ENCODE measurements around the gene TRPM5. TPM values are rescaled to one million over a fixed set of nuclear protein-coding genes. Genes with fewer than 3 reads are reported as not detected.

The TRPM5 gene
- total and polyA plus RNA-seq, 2 of the 4 experiments (the other 2 are of a cell fraction): not detected

- Histone ChIP-seq H3K36me3 (ENCODE audit: control insufficient read depth, insufficient read depth, low read length) (no peaks in the 10 kb centered on the region), H3K9me1 (ENCODE audit: insufficient read depth, low read length) (no peaks in the 10 kb centered on the region), H2AK5ac (ENCODE audit: low read depth, low read length) (no peak overlapping the region), H3K18ac (ENCODE audit: low read depth, low read length) (no peak overlapping the region), H3K4me2 (ENCODE audit: low read depth, low read length) (no peak overlapping the region), H3K9ac (ENCODE audit: low read depth, low read length) (no peak overlapping the region), H3K4ac (ENCODE audit: low read depth, low read length) (no peak overlapping the region), H2BK120ac (ENCODE audit: low read depth, low read length) (no peak overlapping the region), H4K8ac (ENCODE audit: low read depth in 2 of 2, low read length in 2 of 2) (no peak overlapping the region), H3K79me1 (ENCODE audit: low read depth in 1 of 2, low read length in 2 of 2) (no peaks in the 10 kb centered on the region), H3K9me3 (ENCODE audit: control insufficient read depth, insufficient read depth, low read length) (no peaks in the 10 kb centered on the region), H3K4me1 (ENCODE audit: control insufficient read depth, insufficient read depth, low read length) (no peaks in the 10 kb centered on the region), H4K5ac (ENCODE audit: low read depth, low read length) (no peak overlapping the region), H4K91ac (ENCODE audit: insufficient read depth, low read depth, low read length) (no peak overlapping the region), H2BK5ac (ENCODE audit: low read depth, low read length, poor library complexity, severe bottlenecking) (no peak overlapping the region), H3K14ac (replicated peaks; ENCODE audit: low read depth, low read length) (no peak overlapping the region), H3K27ac (ENCODE audit: insufficient read depth, low read length) (no peak overlapping the region), H2AFZ (replicated peaks; ENCODE audit: low read length, poor library complexity) (no peak overlapping the region), H3K56ac (ENCODE audit: extremely low read depth, insufficient read depth, low read length) (no peak overlapping the region), H2AK9ac (replicated peaks; ENCODE audit: low read depth, low read length, poor library complexity) (no peak overlapping the region), H3K23ac (ENCODE audit: low read depth, low read length) (no peak overlapping the region), H4K20me1 (ENCODE audit: insufficient read depth, low read length) (no peaks in the 10 kb centered on the region), H3K27me3 (ENCODE audit: control insufficient read depth, insufficient read depth, low read length) (peaks cover 19% of the 10 kb centered on the region), H2BK20ac (ENCODE audit: low read depth, low read length) (no peak overlapping the region), H3K4me3 (ENCODE audit: insufficient read depth, low read depth, low read length) (no peak overlapping the region), H2BK15ac (ENCODE audit: low read depth, low read length) (no peak overlapping the region)
- no TSS peak for BruUV-seq (replicated peaks)
- TF ChIP-seq CHD1 (IDR thresholded peaks at IDR 0.05; ENCODE audit: low read depth, low read length) (no peak), SMC3 (IDR thresholded peaks at IDR 0.05; ENCODE audit: low read depth, low read length) (no peak), POLR2A (IDR thresholded peaks at IDR 0.05; ENCODE audit: low read depth, low read length) (no peak), MAZ (IDR thresholded peaks at IDR 0.05; ENCODE audit: borderline replicate concordance, low read depth, low read length) (no peak), NFE2L2 (IDR thresholded peaks at IDR 0.05; ENCODE audit: low read depth, low read length) (no peak), RCOR1 (IDR thresholded peaks at IDR 0.05; ENCODE audit: insufficient replicate concordance, low read length) (no peak), CEBPB (IDR thresholded peaks at IDR 0.05; ENCODE audit: low read depth, low read length) (no peak), RAD21 (IDR thresholded peaks at IDR 0.05; ENCODE audit: low read length) (no peak), ELK1 (IDR thresholded peaks at IDR 0.05; ENCODE audit: borderline replicate concordance, low read depth, low read length) (no peak), MAFK (IDR thresholded peaks at IDR 0.05; ENCODE audit: low read depth, low read length) (no peak), MXI1 (IDR thresholded peaks at IDR 0.05; ENCODE audit: borderline replicate concordance, low read depth, low read length) (no peak), FOS (IDR thresholded peaks at IDR 0.05; ENCODE audit: low read depth, low read length) (no peak), BHLHE40 (IDR thresholded peaks at IDR 0.05; ENCODE audit: low read depth, low read length) (no peak)
- ChIA-PET POLR2A (ENCODE audit: unreplicated experiment) (no interaction called here), CTCF (interaction anchor here (1.0 kb wide), 1 partner anchor 97 kb away, joined by 4 read pairs; no protein-coding TSS in a partner anchor)
- WGBS, 2 experiments (ENCODE audit: extremely low coverage in 2 of 2, insufficient read length in 1 of 2): no CpG with 5 or more reads among the region's 10 CpGs
- in situ Hi-C loops (cut with MboI; ENCODE audit: low sequenced_read_pairs): loop anchor here (10.0 kb wide), 1 partner anchor 79 kb away; no protein-coding TSS in a partner anchor
- dilution Hi-C loops (cut with HindIII; ENCODE audit: low sequenced_read_pairs, unreplicated experiment): no loop called here
- DNase-seq (no peak), ATAC-seq (ENCODE audit: low read depth) (no peak)
- intact Hi-C loops (cut with micrococcal nuclease): no loop called here
Observed at GRCh38 chr11:2436013-2436520, 8.2 kb downstream of the TRPM5 start.
